Endothelial cell of coronary artery (primary cell): ENCODE measurements around the gene PLPPR4. TPM values are rescaled to one million over a fixed set of nuclear protein-coding genes. Genes with fewer than 3 reads are reported as not detected.

Experiments
- total RNA-seq: library from RNA; depleted of rRNA; stranded (reverse); fragments of >200 nt; gene quantifications from 2 replicates; pipeline ENCODE4 v1.2.3, GENCODE V29; 2014

Gene PLPPR4
- not detected in 2 replicates for total RNA-seq

GRCh38 chr1:99264201-99265021 lies at the start of gene PLPPR4:
Gene PLPPR4, plus strand, starts transcription at chr1:99264492. Its CDS starts 102 bp downstream, at chr1:99264594.

